ENCODE data around the gene VEGFA.

DNA sequence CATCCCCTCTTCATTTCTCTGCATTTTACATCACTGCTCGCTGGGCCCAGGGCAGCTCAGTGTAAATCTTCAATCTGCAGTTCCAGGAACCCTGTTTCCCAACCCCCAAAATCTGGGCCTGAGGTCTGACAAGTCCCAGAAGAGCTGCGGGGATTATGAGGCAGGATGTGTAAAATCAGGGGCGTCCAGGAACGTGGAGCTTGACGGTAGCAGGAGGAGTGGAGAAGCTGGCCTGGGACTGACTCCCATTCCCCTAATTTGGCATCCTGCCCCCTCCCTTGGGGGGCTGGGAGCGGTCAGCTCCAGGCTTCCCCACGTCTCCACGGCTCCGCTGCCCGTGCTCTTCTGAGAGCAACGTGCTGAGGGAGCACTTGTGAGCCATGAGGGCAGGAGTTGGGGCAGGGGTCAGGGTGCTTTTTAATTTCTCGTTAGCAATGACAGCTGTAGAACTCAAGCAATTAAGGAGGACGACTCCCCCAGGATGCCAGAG, 23.4 kb upstream of the VEGFA start:
- TF ChIP-seq CTCF (IDR thresholded peaks at IDR 0.05) (no peak), POLR2A (IDR thresholded peaks at IDR 0.05) (no peak)
